Neuronal stem cell (in vitro differentiated cells): ENCODE measurements around the gene RNF150.

Experiments
- DNase-seq: peaks from one replicate; pipeline ENCODE4 v3.0.0-alpha.2; 2013; ENCODE audit warnings: low spot score
- H2AFZ ChIP-seq: one replicate; pipeline ENCODE4 v1.6.1; 2013; ENCODE audit warnings: mild to moderate bottlenecking, low read length, inconsistent platforms
- H2AK5ac ChIP-seq: 2 replicates; pipeline ENCODE4 v1.6.1; 2013; ENCODE audit warnings: low read depth, mild to moderate bottlenecking, inconsistent platforms, low read length, moderate library complexity, mixed read lengths
- H2BK120ac ChIP-seq: 2 replicates; pipeline ENCODE4 v1.6.1; 2013; ENCODE audit warnings: low read depth, mild to moderate bottlenecking, inconsistent platforms, low read length, moderate library complexity, mixed read lengths
- H2BK12ac ChIP-seq: one replicate; pipeline ENCODE4 v1.6.1; 2013; ENCODE audit warnings: low read length, inconsistent platforms
- H2BK15ac ChIP-seq: 2 replicates; pipeline ENCODE4 v1.6.1; 2013; ENCODE audit warnings: mild to moderate bottlenecking, low read length, inconsistent platforms, mixed read lengths
- H2BK5ac ChIP-seq: one replicate; pipeline ENCODE4 v1.6.1; 2013; ENCODE audit warnings: inconsistent platforms, mild to moderate bottlenecking, low read length, moderate library complexity
- H3K14ac ChIP-seq: one replicate; pipeline ENCODE4 v1.6.1; 2013; ENCODE audit warnings: low read length, inconsistent platforms
- H3K18ac ChIP-seq: 2 replicates; pipeline ENCODE4 v1.6.1; 2013; ENCODE audit warnings: low read length, inconsistent platforms
- H3K23ac ChIP-seq: 2 replicates; pipeline ENCODE4 v1.6.1; 2013; ENCODE audit warnings: low read depth, mild to moderate bottlenecking, mixed read lengths, low read length, inconsistent platforms; ENCODE audit not compliant: poor library complexity
- H3K27ac ChIP-seq: replicated peaks from 3 replicates; pipeline ENCODE4 v1.5.1; 2013; ENCODE audit warnings: low read length, inconsistent platforms
- H3K27me3 ChIP-seq, 3 experiments: 2 replicates each; pipeline ENCODE4 v1.6.1; 2013; ENCODE audit warnings: low read length in 3 of 3, mild to moderate bottlenecking in 2 of 3, inconsistent platforms in 1 of 3, low read depth in 1 of 3, mixed read lengths in 1 of 3, moderate library complexity in 1 of 3; ENCODE audit not compliant: control insufficient read depth in 3 of 3, insufficient read depth in 3 of 3
- H3K36me3 ChIP-seq, 2 donors: replicated peaks in 1 of 2; 2 replicates each; pipeline ENCODE4 v1.6.1; 2013; ENCODE audit warnings: low read length in 2 of 2; ENCODE audit not compliant: control insufficient read depth in 2 of 2, insufficient read depth in 2 of 2
- H3K4ac ChIP-seq: 2 replicates; pipeline ENCODE4 v1.6.1; 2013; ENCODE audit warnings: inconsistent platforms, mild to moderate bottlenecking, low read length, moderate library complexity
- H3K4me1 ChIP-seq, 2 donors: 1 replicate in 1 of 2; 2 replicates in 1 of 2; pipeline ENCODE4 v1.6.1; 2013; ENCODE audit warnings: low read length in 2 of 2, low read depth in 1 of 2; ENCODE audit not compliant: control insufficient read depth in 2 of 2, insufficient read depth in 1 of 2
- H3K4me2 ChIP-seq: one replicate; pipeline ENCODE4 v1.6.1; 2013; ENCODE audit warnings: mild to moderate bottlenecking, low read length, inconsistent platforms; ENCODE audit not compliant: insufficient read depth, poor library complexity, severe bottlenecking
- H3K4me3 ChIP-seq, 2 donors: 2 replicates each; pipeline ENCODE4 v1.5.1; 2013; ENCODE audit warnings: low read length in 2 of 2, mild to moderate bottlenecking in 2 of 2, inconsistent platforms in 1 of 2, moderate library complexity in 1 of 2
- H3K79me1 ChIP-seq: one replicate; pipeline ENCODE4 v1.6.1; 2013; ENCODE audit warnings: low read depth, mild to moderate bottlenecking, inconsistent platforms, low read length, moderate library complexity
- H3K9ac ChIP-seq: one replicate; pipeline ENCODE4 v1.6.1; 2013; ENCODE audit warnings: mild to moderate bottlenecking, low read depth, low read length, inconsistent platforms; ENCODE audit not compliant: poor library complexity
- H3K9me3 ChIP-seq, 2 donors: replicated peaks in 1 of 2; 2 replicates each; pipeline versions ENCODE3 to v1.6.1; 2013; ENCODE audit warnings: low read length in 2 of 2, mild to moderate bottlenecking in 2 of 2, inconsistent platforms in 1 of 2, low read depth in 1 of 2, mixed read lengths in 1 of 2, moderate library complexity in 1 of 2; ENCODE audit not compliant: control insufficient read depth in 2 of 2, insufficient read depth in 1 of 2
- H4K8ac ChIP-seq: one replicate; pipeline ENCODE4 v1.6.1; 2013; ENCODE audit warnings: low read depth, mild to moderate bottlenecking, inconsistent platforms, low read length, moderate library complexity
- H4K91ac ChIP-seq: one replicate; pipeline ENCODE4 v1.6.1; 2013; ENCODE audit warnings: low read length, low read depth, mild to moderate bottlenecking, inconsistent platforms; ENCODE audit not compliant: poor library complexity
- WGBS, 2 donors: extraction: QIAGEN DNeasy Blood & Tissue Kit; methylation state at CpG; one replicate each; pipeline ENCODE4 v1.1.7; 2013; ENCODE audit warnings: missing lambda C conversion rate in 2 of 2, mixed read lengths in 1 of 2; ENCODE audit not compliant: insufficient read length in 2 of 2, insufficient replicate concordance in 1 of 2; ENCODE audit errors: extremely low coverage in 2 of 2; 5-methylcytosine and 5-hydroxymethylcytosine counted together

RNF150 gene

GRCh38 chr4:141154725-141155124 is 21.5 kb upstream of the RNF150 start:
- WGBS, 2 donors = no CpG with 5 or more reads among the region's 3 CpGs
- Histone ChIP-seq H3K4me3 (no peak overlapping the region), H3K27ac (no peak overlapping the region)

GRCh38 chr4:141153751-141154510 is 20.7 kb upstream of the RNF150 start:
- Histone ChIP-seq H3K27me3 (peaks cover 0 to 6% (median 0%) of the 10 kb centered on the region in 3 experiments), H2BK5ac (no peak overlapping the region), H3K14ac (no peak overlapping the region), H3K36me3 (no peaks in the 10 kb centered on the region), H3K4me3 (no peak overlapping the region), H3K4me1 (no peaks in the 10 kb centered on the region), H4K91ac (no peak overlapping the region), H2BK12ac (no peak overlapping the region), H3K9me3 (no peaks in the 10 kb centered on the region), H2AK5ac (no peak overlapping the region), H3K79me1 (no peaks in the 10 kb centered on the region), H3K4me2 (no peak overlapping the region), H2AFZ (no peak overlapping the region), H3K9ac (no peak overlapping the region), H3K27ac (no peak overlapping the region), H2BK120ac (no peak overlapping the region), H3K23ac (no peak overlapping the region), H3K18ac (no peak overlapping the region), H3K4ac (no peak overlapping the region), H4K8ac (no peak overlapping the region), H2BK15ac (no peak overlapping the region)
- no peak for DNase-seq
- no CpG with 5 or more reads among the region's 4 CpGs for WGBS, 2 donors

More at GRCh38 chr4:141154725-141155124, 21.5 kb upstream of the RNF150 start:
- Histone ChIP-seq H3K18ac (no peak overlapping the region), H2AFZ (no peak overlapping the region), H2BK120ac (no peak overlapping the region), H4K8ac (no peak overlapping the region), H3K27me3 (peaks cover 0 to 6% (median 0%) of the 10 kb centered on the region in 3 experiments), H3K4ac (no peak overlapping the region), H3K79me1 (no peaks in the 10 kb centered on the region), H2BK15ac (no peak overlapping the region), H3K36me3 (no peaks in the 10 kb centered on the region), H3K4me2 (no peak overlapping the region), H3K14ac (no peak overlapping the region), H3K4me1 (no peaks in the 10 kb centered on the region), H3K9ac (no peak overlapping the region), H4K91ac (no peak overlapping the region), H2BK12ac (no peak overlapping the region), H3K23ac (no peak overlapping the region), H2AK5ac (no peak overlapping the region), H2BK5ac (no peak overlapping the region), H3K9me3 (no peaks in the 10 kb centered on the region)
- no peak for DNase-seq

- H2BK12ac ChIP-seq = no peak overlapping the region
- no peak overlapping the region for H3K4me2 ChIP-seq
- WGBS, 2 donors = no CpG with 5 or more reads among the region's 2 CpGs
- no peak overlapping the region for H2AFZ ChIP-seq
- peaks cover 0 to 13% (median 0%) of the 10 kb centered on the region in 3 experiments for H3K27me3 ChIP-seq
- no peak for DNase-seq
- no peak overlapping the region for H2BK5ac ChIP-seq
- no peak overlapping the region for H4K8ac ChIP-seq
- no peak overlapping the region for H2BK15ac ChIP-seq
- no peaks in the 10 kb centered on the region for H3K36me3 ChIP-seq
- H3K23ac ChIP-seq = no peak overlapping the region
- H3K4ac ChIP-seq = no peak overlapping the region
- no peaks in the 10 kb centered on the region for H3K79me1 ChIP-seq
- no peak overlapping the region for H2BK120ac ChIP-seq
- H3K18ac ChIP-seq = no peak overlapping the region
- no peaks in the 10 kb centered on the region for H3K9me3 ChIP-seq
- H4K91ac ChIP-seq = no peak overlapping the region
- no peak overlapping the region for H3K14ac ChIP-seq
- no peak overlapping the region for H3K9ac ChIP-seq
- H3K4me1 ChIP-seq = no peaks in the 10 kb centered on the region
- H2AK5ac ChIP-seq = no peak overlapping the region
- no peak overlapping the region for H3K4me3 ChIP-seq
- no peak overlapping the region for H3K27ac ChIP-seq
Observed at GRCh38 chr4:141144207-141144606, 10.9 kb upstream of the RNF150 start.

GRCh38 chr4:141142423-141142822 is 9.2 kb upstream of the RNF150 start:
- Histone ChIP-seq H2AFZ (no peak overlapping the region), H2AK5ac (no peak overlapping the region), H3K9me3 (no peaks in the 10 kb centered on the region), H3K27me3 (peaks cover 0 to 14% (median 0%) of the 10 kb centered on the region in 3 experiments), H3K23ac (no peak overlapping the region), H4K91ac (no peak overlapping the region), H3K9ac (no peak overlapping the region), H3K4me1 (no peaks in the 10 kb centered on the region), H3K36me3 (no peaks in the 10 kb centered on the region), H3K4ac (no peak overlapping the region), H2BK15ac (no peak overlapping the region), H2BK12ac (no peak overlapping the region), H3K4me3 (no peak overlapping the region), H2BK120ac (no peak overlapping the region), H4K8ac (no peak overlapping the region), H3K18ac (no peak overlapping the region), H3K27ac (no peak overlapping the region), H3K79me1 (no peaks in the 10 kb centered on the region), H2BK5ac (no peak overlapping the region), H3K4me2 (no peak overlapping the region), H3K14ac (no peak overlapping the region)
- no peak for DNase-seq
- no CpG with 5 or more reads among the region's 7 CpGs for WGBS, 2 donors
